IMR-90 (cell line): ENCODE results near the gene ATXN10. TPM values are rescaled to one million over a fixed set of nuclear protein-coding genes. Genes with fewer than 3 reads are reported as not detected.

ENCODE experiments used
- ATAC-seq: fragments of 200-7000 bp; cut with Tn5 transposase; 2 replicates; pipeline ENCODE4 v1.9.1; 2020; ENCODE audit warnings: low read depth, mild to moderate bottlenecking, moderate library complexity
- BruUV-seq: library from RNA; stranded (reverse); fragments of 400-500 nt; replicated peaks from 2 replicates; lab custom pipeline; 2021; lab: Mats Ljungman, UMichigan
- CTCF ChIA-PET: fragments of 300-600 bp; formaldehyde crosslinking; extraction: SDS; loops from one replicate; lab custom pipeline; 2021; ENCODE audit warnings: antibody characterized with exemption; lab: Yijun Ruan, JAX
- POLR2A ChIA-PET: fragments of 300-600 bp; sonication (Branson Sonifier 250); formaldehyde crosslinking; loops from one replicate; lab custom pipeline; 2022; ENCODE audit warnings: antibody characterized with exemption; ENCODE audit not compliant: unreplicated experiment; lab: Charles Lee
- DNase-seq: peaks from one replicate; pipeline ENCODE4 v3.0.0; 2013
- H2AFZ ChIP-seq: replicated peaks from 2 replicates; pipeline ENCODE3; 2013; ENCODE audit warnings: low read length, mild to moderate bottlenecking; ENCODE audit not compliant: poor library complexity
- H2AK5ac ChIP-seq: 2 replicates; pipeline ENCODE4 v1.6.1; 2013; ENCODE audit warnings: low read depth, low read length, inconsistent platforms
- H2AK9ac ChIP-seq: replicated peaks from 2 replicates; pipeline ENCODE3; 2013; ENCODE audit warnings: mild to moderate bottlenecking, low read depth, low read length, moderate library complexity; ENCODE audit not compliant: poor library complexity
- H2BK120ac ChIP-seq: 2 replicates; pipeline ENCODE4 v1.6.1; 2013; ENCODE audit warnings: low read depth, low read length, inconsistent platforms
- H2BK15ac ChIP-seq: 3 replicates; pipeline ENCODE4 v1.6.1; 2013; ENCODE audit warnings: low read depth, low read length, inconsistent platforms
- H2BK20ac ChIP-seq: 2 replicates; pipeline ENCODE4 v1.6.1; 2013; ENCODE audit warnings: low read depth, mild to moderate bottlenecking, inconsistent platforms, low read length, moderate library complexity
- H2BK5ac ChIP-seq: 2 replicates; pipeline ENCODE4 v1.6.1; 2013; ENCODE audit warnings: mild to moderate bottlenecking, low read depth, low read length, inconsistent platforms; ENCODE audit not compliant: poor library complexity, severe bottlenecking
- H3K14ac ChIP-seq: replicated peaks from 2 replicates; pipeline ENCODE4 v1.6.1; 2013; ENCODE audit warnings: low read depth, low read length, inconsistent platforms
- H3K18ac ChIP-seq: 2 replicates; pipeline ENCODE4 v1.6.1; 2013; ENCODE audit warnings: low read depth, low read length, control low read depth
- H3K23ac ChIP-seq: 2 replicates; pipeline ENCODE4 v1.6.1; 2013; ENCODE audit warnings: low read depth, low read length, inconsistent platforms
- H3K27ac ChIP-seq: 2 replicates; pipeline ENCODE4 v1.5.1; 2013; ENCODE audit warnings: mild to moderate bottlenecking, control low read depth, low read length; ENCODE audit not compliant: insufficient read depth
- H3K27me3 ChIP-seq: 2 replicates; pipeline ENCODE4 v1.6.1; 2013; ENCODE audit warnings: low read length; ENCODE audit not compliant: control insufficient read depth, insufficient read depth
- H3K36me3 ChIP-seq: 2 replicates; pipeline ENCODE4 v1.6.1; 2013; ENCODE audit warnings: low read length, mixed read lengths; ENCODE audit not compliant: control insufficient read depth, insufficient read depth
- H3K4ac ChIP-seq: 2 replicates; pipeline ENCODE4 v1.6.1; 2013; ENCODE audit warnings: low read depth, low read length, inconsistent platforms
- H3K4me1 ChIP-seq: 2 replicates; pipeline ENCODE4 v1.6.1; 2013; ENCODE audit warnings: low read length, mixed read lengths; ENCODE audit not compliant: control insufficient read depth, insufficient read depth
- H3K4me2 ChIP-seq: 2 replicates; pipeline ENCODE4 v1.6.1; 2013; ENCODE audit warnings: low read depth, mild to moderate bottlenecking, control low read depth, low read length, moderate library complexity
- H3K4me3 ChIP-seq: 2 replicates; pipeline ENCODE4 v1.5.1; 2013; ENCODE audit warnings: low read depth, mild to moderate bottlenecking, control low read depth, low read length, moderate library complexity; ENCODE audit not compliant: insufficient read depth
- H3K56ac ChIP-seq: 2 replicates; pipeline ENCODE4 v1.6.1; 2013; ENCODE audit warnings: low read length, inconsistent platforms; ENCODE audit not compliant: insufficient read depth; ENCODE audit errors: extremely low read depth
- H3K79me1 ChIP-seq, 2 experiments: 2 replicates each; pipeline ENCODE4 v1.6.1; 2013; ENCODE audit warnings: low read length in 2 of 2, inconsistent platforms in 1 of 2, low read depth in 1 of 2
- H3K9ac ChIP-seq: 2 replicates; pipeline ENCODE4 v1.6.1; 2013; ENCODE audit warnings: low read depth, low read length, control low read depth
- H3K9me1 ChIP-seq: 2 replicates; pipeline ENCODE4 v1.6.1; 2013; ENCODE audit warnings: low read length, inconsistent platforms; ENCODE audit not compliant: insufficient read depth
- H3K9me3 ChIP-seq: 2 replicates; pipeline ENCODE4 v1.6.1; 2013; ENCODE audit warnings: low read length; ENCODE audit not compliant: control insufficient read depth, insufficient read depth
- H4K20me1 ChIP-seq: 2 replicates; pipeline ENCODE4 v1.6.1; 2013; ENCODE audit warnings: low read length, inconsistent platforms; ENCODE audit not compliant: insufficient read depth
- H4K5ac ChIP-seq: 2 replicates; pipeline ENCODE4 v1.6.1; 2013; ENCODE audit warnings: mild to moderate bottlenecking, low read depth, low read length, control low read depth
- H4K8ac ChIP-seq, 2 experiments: 2 replicates each; pipeline ENCODE4 v1.6.1; 2013; ENCODE audit warnings: low read depth in 2 of 2, low read length in 2 of 2, control low read depth in 1 of 2, inconsistent platforms in 1 of 2
- H4K91ac ChIP-seq: 2 replicates; pipeline ENCODE4 v1.6.1; 2013; ENCODE audit warnings: low read depth, low read length, inconsistent platforms; ENCODE audit not compliant: insufficient read depth
- BHLHE40 ChIP-seq: fragments of 150-350 bp; IDR thresholded peaks from 2 replicates; pipeline ENCODE4 v1.6.1; 2016; ENCODE audit warnings: mild to moderate bottlenecking, low read depth, low read length
- CEBPB ChIP-seq: IDR thresholded peaks from 2 replicates; pipeline ENCODE4 v1.6.1; 2012; ENCODE audit warnings: low read depth, low read length, improper control_type of control experiment
- CHD1 ChIP-seq: IDR thresholded peaks from 2 replicates; pipeline ENCODE4 v1.6.1; 2012; ENCODE audit warnings: low read depth, low read length, improper control_type of control experiment
- CTCF ChIP-seq: conservative IDR thresholded peaks from 2 replicates; pipeline ENCODE4 v1.5.1; 2012; ENCODE audit warnings: mild to moderate bottlenecking, low read depth, low read length, improper control_type of control experiment
- ELK1 ChIP-seq: fragments of 150-350 bp; IDR thresholded peaks from 2 replicates; pipeline ENCODE4 v1.6.1; 2016; ENCODE audit warnings: low read depth, mild to moderate bottlenecking, low read length, moderate library complexity, borderline replicate concordance
- FOS ChIP-seq: fragments of 150-350 bp; IDR thresholded peaks from 2 replicates; pipeline ENCODE4 v1.6.1; 2016; ENCODE audit warnings: low read depth, low read length
- MAFK ChIP-seq: IDR thresholded peaks from 2 replicates; pipeline ENCODE4 v1.6.1; 2012; ENCODE audit warnings: low read depth, low read length, improper control_type of control experiment
- MAZ ChIP-seq: IDR thresholded peaks from 2 replicates; pipeline ENCODE4 v1.6.1; 2012; ENCODE audit warnings: low read depth, mild to moderate bottlenecking, low read length, improper control_type of control experiment, moderate library complexity, borderline replicate concordance
- MXI1 ChIP-seq: IDR thresholded peaks from 2 replicates; pipeline ENCODE4 v1.6.1; 2012; ENCODE audit warnings: low read depth, mild to moderate bottlenecking, low read length, moderate library complexity, borderline replicate concordance
- NFE2L2 ChIP-seq: fragments of 150-350 bp; IDR thresholded peaks from 2 replicates; pipeline ENCODE4 v1.6.1; 2016; ENCODE audit warnings: low read depth, mild to moderate bottlenecking, low read length
- POLR2A ChIP-seq: IDR thresholded peaks from 2 replicates; pipeline ENCODE4 v1.6.1; 2012; ENCODE audit warnings: mild to moderate bottlenecking, low read depth, low read length
- RAD21 ChIP-seq: IDR thresholded peaks from 2 replicates; pipeline ENCODE4 v1.6.1; 2012; ENCODE audit warnings: low read length, improper control_type of control experiment
- RCOR1 ChIP-seq: IDR thresholded peaks from 2 replicates; pipeline ENCODE4 v1.6.1; 2012; ENCODE audit warnings: mild to moderate bottlenecking, low read length, improper control_type of control experiment; ENCODE audit not compliant: insufficient replicate concordance
- RFX5 ChIP-seq: IDR thresholded peaks from 2 replicates; pipeline ENCODE4 v1.8.0; 2012; ENCODE audit warnings: low read depth, mild to moderate bottlenecking, low read length, moderate library complexity
- SMC3 ChIP-seq: fragments of 150-350 bp; IDR thresholded peaks from 2 replicates; pipeline ENCODE4 v1.6.1; 2016; ENCODE audit warnings: low read depth, mild to moderate bottlenecking, antibody characterized with exemption, low read length, moderate library complexity
- USF2 ChIP-seq: fragments of 150-350 bp; IDR thresholded peaks from 2 replicates; pipeline ENCODE4 v1.6.1; 2017; ENCODE audit warnings: mild to moderate bottlenecking, antibody characterized with exemption, low read length, low read depth
- WGBS, 2 experiments: methylation state at CpG; one replicate each; pipeline versions ENCODE4 v1.1.5 to v1.1.7; 2013; ENCODE audit warnings: missing lambda C conversion rate in 2 of 2; ENCODE audit not compliant: insufficient read length in 1 of 2; ENCODE audit errors: extremely low coverage in 2 of 2; 5-methylcytosine and 5-hydroxymethylcytosine counted together
- dilution Hi-C: fragments of 300-500 bp; cut with HindIII; formaldehyde crosslinking; loops from one replicate; pipeline ENCODE4 v1.14.3; 2018; ENCODE audit warnings: low sequenced_read_pairs; ENCODE audit not compliant: unreplicated experiment
- in situ Hi-C: fragments of 300-500 bp; cut with MboI; formaldehyde crosslinking; loops from 3 replicates; pipeline ENCODE4 v1.14.3; 2019; ENCODE audit warnings: low sequenced_read_pairs, inconsistent platforms, mixed read lengths
- intact Hi-C: fragments of 100-400 bp; cut with micrococcal nuclease; formaldehyde crosslinking; loops from 2 replicates; pipeline ENCODE4 v1.10.0; 2022
- polyA plus RNA-seq, 3 experiments: library from polyadenylated mRNA; depleted of rRNA; stranded (reverse); fragments of >200 nt; gene quantifications; 2 replicates each; pipeline ENCODE4 v1.2.3, GENCODE V29; 2012; ENCODE audit warnings: low replicate concordance in 1 of 3
- total RNA-seq: library from RNA; depleted of rRNA; stranded (reverse); fragments of >200 nt; gene quantifications from 2 replicates; pipeline ENCODE4 v1.2.3, GENCODE V29; 2012

Gene ATXN10
- total and polyA plus RNA-seq, 2 of the 4 experiments (the other 2 are of a cell fraction): 116 to 231 TPM

- Histone ChIP-seq H3K4me2 (no peak overlapping the region), H2BK5ac (no peak overlapping the region), H3K79me1 (peaks cover 60 to 82% of the 10 kb centered on the region in 2 experiments), H2BK15ac (no peak overlapping the region), H3K18ac (no peak overlapping the region), H3K27ac (no peak overlapping the region), H2AK5ac (no peak overlapping the region), H2BK120ac (no peak overlapping the region), H3K9me1 (peaks cover 29% of the 10 kb centered on the region), H4K20me1 (peaks cover 67% of the 10 kb centered on the region), H3K36me3 (peaks cover 3% of the 10 kb centered on the region; the same call in 1 of the 2 replicates), H4K5ac (no peak overlapping the region), H3K9ac (no peak overlapping the region), H2AK9ac (no peak overlapping the region), H2BK20ac (no peak overlapping the region), H3K9me3 (no peaks in the 10 kb centered on the region), H2AFZ (no peak overlapping the region), H3K4me1 (peaks cover 30% of the 10 kb centered on the region), H4K8ac (no peak overlapping the region), H3K4ac (no peak overlapping the region), H3K27me3 (no peaks in the 10 kb centered on the region), H4K91ac (no peak overlapping the region), H3K14ac (no peak overlapping the region), H3K4me3 (no peak overlapping the region), H3K23ac (no peak overlapping the region), H3K56ac (no peak overlapping the region)
- POLR2A ChIA-PET: no interaction called here
- WGBS, 2 experiments: 100% methylated on average over 4 of the region's 6 CpGs; no CpG with 5 or more reads in 1 of the 2 experiments
- in situ Hi-C loops: no loop called here
- no peak for TF ChIP-seq USF2
- TF ChIP-seq FOS: no peak
- TF ChIP-seq RFX5: no peak
- no peak for TF ChIP-seq MAFK
- no peak for TF ChIP-seq BHLHE40
- no peak for TF ChIP-seq MXI1
- TF ChIP-seq CHD1: no peak
- TF ChIP-seq CEBPB: no peak
- no peak for TF ChIP-seq SMC3
- no peak for TF ChIP-seq NFE2L2
- TF ChIP-seq RCOR1: no peak
- no peak for TF ChIP-seq CTCF
- no peak for TF ChIP-seq MAZ
- TF ChIP-seq ELK1: no peak
- TF ChIP-seq POLR2A: no peak
- no peak for TF ChIP-seq RAD21
- CTCF ChIA-PET: no interaction called here
- dilution Hi-C loops: no loop called here
- ATAC-seq: no peak
- no peak for DNase-seq
- BruUV-seq: no TSS peak
- intact Hi-C loops: no loop called here
These were observed 112.1 kb downstream of the ATXN10 start for GRCh38 chr22:45783690-45784089.
